ENCODE data around the gene PCDH8.

The PCDH8 gene

GRCh38 chr13:52869621-52870020 is 21.2 kb upstream of the PCDH8 start:
- ATAC-seq (ENCODE audit: low read depth) (no peak), DNase-seq (ENCODE audit: low spot score in 2 of 2) (no peak)
- H3K36me3 Mint-ChIP-seq, result no peaks in the 10 kb centered on the region
- H3K4me3 Mint-ChIP-seq, result no peak overlapping the region
- H3K4me1 Mint-ChIP-seq, result peaks cover 6% of the 10 kb centered on the region
- H3K9me3 Mint-ChIP-seq, result no peaks in the 10 kb centered on the region
- no peak overlapping the region for H3K27ac Mint-ChIP-seq
- H3K27me3 Mint-ChIP-seq, result peaks cover 5% of the 10 kb centered on the region

GRCh38 chr13:52869050-52869449 is 20.6 kb upstream of the PCDH8 start:
- Mint-ChIP-seq H3K27ac (no peak overlapping the region), H3K4me3 (no peak overlapping the region), H3K9me3 (no peaks in the 10 kb centered on the region), H3K36me3 (no peaks in the 10 kb centered on the region), H3K4me1 (peaks cover 6% of the 10 kb centered on the region), H3K27me3 (peaks cover 5% of the 10 kb centered on the region)
- DNase-seq (ENCODE audit: low spot score in 2 of 2), result no peak
- ATAC-seq (ENCODE audit: low read depth), result no peak

- Mint-ChIP-seq H3K9me3 (no peaks in the 10 kb centered on the region), H3K36me3 (no peaks in the 10 kb centered on the region), H3K4me1 (peaks cover 6% of the 10 kb centered on the region), H3K4me3 (no peak overlapping the region), H3K27ac (no peak overlapping the region), H3K27me3 (peaks cover 5% of the 10 kb centered on the region)
- DNase-seq (ENCODE audit: low spot score in 2 of 2) (no peak), ATAC-seq (ENCODE audit: low read depth) (no peak)
Observed at GRCh38 chr13:52868190-52868589, 19.8 kb upstream of the PCDH8 start.

GRCh38 chr13:52864941-52865340 is 16.5 kb upstream of the PCDH8 start:
- no peak overlapping the region for H3K27ac Mint-ChIP-seq
- no peaks in the 10 kb centered on the region for H3K36me3 Mint-ChIP-seq
- DNase-seq (ENCODE audit: low spot score in 2 of 2), result no peak
- no peaks in the 10 kb centered on the region for H3K9me3 Mint-ChIP-seq
- no peak overlapping the region for H3K4me3 Mint-ChIP-seq
- ATAC-seq (ENCODE audit: low read depth), result no peak
- peaks cover 1% of the 10 kb centered on the region for H3K27me3 Mint-ChIP-seq
- peaks cover 3% of the 10 kb centered on the region for H3K4me1 Mint-ChIP-seq

- DNase-seq (ENCODE audit: low spot score in 2 of 2), result no peak
- ATAC-seq (ENCODE audit: low read depth), result no peak
- Mint-ChIP-seq H3K4me1 (no peaks in the 10 kb centered on the region), H3K27ac (no peak overlapping the region), H3K9me3 (no peaks in the 10 kb centered on the region), H3K36me3 (no peaks in the 10 kb centered on the region), H3K27me3 (peaks cover 5% of the 10 kb centered on the region), H3K4me3 (no peak overlapping the region)
Observed at GRCh38 chr13:52862358-52863206, 14.1 kb upstream of the PCDH8 start.

- peak overlapping the region; percentile 9 for H3K4me3 Mint-ChIP-seq
- H3K27me3 Mint-ChIP-seq, result peaks cover 40% of the 10 kb centered on the region
- H3K9me3 Mint-ChIP-seq, result peaks cover 2% of the 10 kb centered on the region
- DNase-seq (ENCODE audit: low spot score in 2 of 2) (no peak), ATAC-seq (ENCODE audit: low read depth) (no peak)
- no peaks in the 10 kb centered on the region for H3K36me3 Mint-ChIP-seq
- no peak overlapping the region for H3K27ac Mint-ChIP-seq
- peaks cover 9% of the 10 kb centered on the region for H3K4me1 Mint-ChIP-seq
Observed at GRCh38 chr13:52852444-52852843, 4.0 kb upstream of the PCDH8 start.

GRCh38 chr13:52851137-52851962 is 2.9 kb upstream of the PCDH8 start:
- Mint-ChIP-seq H3K4me3 (peak overlapping the region; percentile 77), H3K27ac (no peak overlapping the region), H3K27me3 (peaks cover 40% of the 10 kb centered on the region), H3K36me3 (no peaks in the 10 kb centered on the region), H3K9me3 (peaks cover 2% of the 10 kb centered on the region), H3K4me1 (peaks cover 9% of the 10 kb centered on the region)
- ATAC-seq (ENCODE audit: low read depth) (peak; percentile 62), DNase-seq (ENCODE audit: low spot score in 2 of 2) (no peak)

GRCh38 chr13:52850396-52851136 is 2.1 kb upstream of the PCDH8 start:
- peak overlapping the region; percentile 46 for H3K27ac Mint-ChIP-seq
- peaks cover 2% of the 10 kb centered on the region for H3K9me3 Mint-ChIP-seq
- no peaks in the 10 kb centered on the region for H3K36me3 Mint-ChIP-seq
- H3K4me1 Mint-ChIP-seq, result peaks cover 9% of the 10 kb centered on the region
- DNase-seq (ENCODE audit: low spot score in 2 of 2), result peak in 1 of 2 donors; percentile 46
- H3K4me3 Mint-ChIP-seq, result peak overlapping the region; percentile 77
- H3K27me3 Mint-ChIP-seq, result peaks cover 38% of the 10 kb centered on the region
- peak; percentile 66 for ATAC-seq (ENCODE audit: low read depth)

GRCh38 chr13:52850072-52850395 is 1.6 kb upstream of the PCDH8 start:
- H3K4me1 Mint-ChIP-seq, result peaks cover 11% of the 10 kb centered on the region
- H3K36me3 Mint-ChIP-seq, result peaks cover 1% of the 10 kb centered on the region
- peaks cover 36% of the 10 kb centered on the region for H3K27me3 Mint-ChIP-seq
- ATAC-seq (ENCODE audit: low read depth) (no peak), DNase-seq (ENCODE audit: low spot score in 2 of 2) (no peak)
- peak overlapping the region; percentile 46 for H3K27ac Mint-ChIP-seq
- H3K9me3 Mint-ChIP-seq, result peaks cover 3% of the 10 kb centered on the region
- peak overlapping the region; percentile 74 for H3K4me3 Mint-ChIP-seq

- H3K4me1 Mint-ChIP-seq, result peaks cover 11% of the 10 kb centered on the region
- H3K9me3 Mint-ChIP-seq, result peaks cover 3% of the 10 kb centered on the region
- ATAC-seq (ENCODE audit: low read depth) (no peak), DNase-seq (ENCODE audit: low spot score in 2 of 2) (no peak)
- H3K27me3 Mint-ChIP-seq, result peaks cover 37% of the 10 kb centered on the region
- peak overlapping the region; percentile 74 for H3K4me3 Mint-ChIP-seq
- peaks cover 2% of the 10 kb centered on the region for H3K36me3 Mint-ChIP-seq
- peak overlapping the region; percentile 46 for H3K27ac Mint-ChIP-seq
Observed at GRCh38 chr13:52849291-52850071, 1.0 kb upstream of the PCDH8 start.

- no peak overlapping the region for H3K27ac Mint-ChIP-seq
- peaks cover 35% of the 10 kb centered on the region for H3K27me3 Mint-ChIP-seq
- ATAC-seq (ENCODE audit: low read depth) (no peak), DNase-seq (ENCODE audit: low spot score in 2 of 2) (no peak)
- peaks cover 3% of the 10 kb centered on the region for H3K36me3 Mint-ChIP-seq
- no peak overlapping the region for H3K4me3 Mint-ChIP-seq
- peaks cover 3% of the 10 kb centered on the region for H3K9me3 Mint-ChIP-seq
- peaks cover 11% of the 10 kb centered on the region for H3K4me1 Mint-ChIP-seq
Observed at GRCh38 chr13:52847682-52848432, 583 bp downstream of the PCDH8 start.

GRCh38 chr13:52847322-52847681 is 1.1 kb downstream of the PCDH8 start:
- no peak for DNase-seq (ENCODE audit: low spot score in 2 of 2)
- Mint-ChIP-seq H3K4me1 (peaks cover 11% of the 10 kb centered on the region), H3K36me3 (peaks cover 3% of the 10 kb centered on the region), H3K27me3 (peaks cover 35% of the 10 kb centered on the region), H3K27ac (no peak overlapping the region), H3K9me3 (peaks cover 3% of the 10 kb centered on the region), H3K4me3 (no peak overlapping the region)
- ATAC-seq (ENCODE audit: low read depth), result no peak

Measured in memory B cell (primary cell).